NOMO-1 (cell line): ENCODE measurements around the gene ITIH4.

Experiments used
- DNase-seq, 2 experiments: peaks; one replicate each; lab custom pipeline; 2025; ENCODE audit not compliant: unreplicated experiment in 2 of 2; lab: John Stamatoyannopoulos, UW

ITIH4 gene

GRCh38 chr3:52805270-52806039 is 25.0 kb downstream of the ITIH4 start:
- no peak for DNase-seq

- no peak for DNase-seq
Measured at GRCh38 chr3:52801839-52802238, 28.6 kb downstream of the ITIH4 start.

- no peak for DNase-seq
Measured at GRCh38 chr3:52800079-52800478, 30.4 kb downstream of the ITIH4 start.

- DNase-seq = no peak
Measured at GRCh38 chr3:52798978-52799476, 31.4 kb downstream of the ITIH4 start.

- no peak for DNase-seq
Measured at GRCh38 chr3:52798376-52798977, 32.0 kb downstream of the ITIH4 start.

- no peak for DNase-seq
Measured at GRCh38 chr3:52796411-52796810, 34.1 kb downstream of the ITIH4 start.

GRCh38 chr3:52795298-52795900 is 35.1 kb downstream of the ITIH4 start:
- DNase-seq = no peak

- no peak for DNase-seq
Measured at GRCh38 chr3:52794612-52795099, 35.8 kb downstream of the ITIH4 start, which contains the start of gene ITIH3. ITIH3 (plus strand) TSS chr3:52794796; CDS start chr3:52794804, 8 bp downstream.

GRCh38 chr3:52793702-52794611 is 36.5 kb downstream of the ITIH4 start:
- DNase-seq = no peak

GRCh38 chr3:52792961-52793695 is 37.3 kb downstream of the ITIH4 start:
- no peak for DNase-seq

GRCh38 chr3:52792413-52792812 is 38.1 kb downstream of the ITIH4 start:
- DNase-seq = no peak

- no peak for DNase-seq
Measured at GRCh38 chr3:52791928-52792327, 38.5 kb downstream of the ITIH4 start.

GRCh38 chr3:52791366-52791765 is 39.1 kb downstream of the ITIH4 start:
- no peak for DNase-seq

- DNase-seq = no peak
Measured at GRCh38 chr3:52790741-52791140, 39.7 kb downstream of the ITIH4 start.

GRCh38 chr3:52790337-52790736 is 40.1 kb downstream of the ITIH4 start:
- DNase-seq = no peak

GRCh38 chr3:52789746-52790040 is 40.8 kb downstream of the ITIH4 start:
- DNase-seq = no peak

- DNase-seq = no peak
Measured at GRCh38 chr3:52788890-52789745, 41.4 kb downstream of the ITIH4 start.

- no peak for DNase-seq
Measured at GRCh38 chr3:52787672-52788625, 42.5 kb downstream of the ITIH4 start.
